Measurements from ENCODE around the gene PRKCD.

GRCh38 chr3:53162672-53163443, 1.8 kb downstream of the PRKCD start:
- TF ChIP-seq CTCF (IDR thresholded peaks at IDR 0.05; ENCODE audit: poor library complexity), result peak; percentile 4
- no peak for TF ChIP-seq EZH2phosphoT487 (IDR thresholded peaks at IDR 0.05; ENCODE audit: low read depth, severe bottlenecking, unreplicated experiment)
